Adrenal gland (tissue), 12 donors: ENCODE results near the gene CDV3. TPM values are rescaled to one million over a fixed set of nuclear protein-coding genes. Genes with fewer than 3 reads are reported as not detected.
"Not testable (repeated sequence)": the region's sequence is repeated elsewhere in the genome, so short reads cannot be mapped to it uniquely, and the experiment has no call there.

ENCODE experiments used
- DNase-seq, 7 donors: peaks; one replicate each; pipeline ENCODE4 v3.0.0-alpha.2; 2019 to 2020
- H3K27ac ChIP-seq, 5 donors: fragments of 200-600 bp; sonication (generic) in 4 of 5; 1 replicate in 3 of 5; 2 replicates in 2 of 5; pipeline versions ENCODE4 v1.5.1 to v1.8.0; 2016 to 2020; ENCODE audit warnings: mild to moderate bottlenecking in 1 of 5
- H3K27me3 ChIP-seq: fragments of 200-600 bp; 2 replicates; pipeline ENCODE4 v1.8.0; 2021
- H3K36me3 ChIP-seq, 2 donors: fragments of 200-600 bp; replicated peaks in 1 of 2; 1 replicate in 1 of 2; 2 replicates in 1 of 2; pipeline versions ENCODE4 v1.5.1 to v1.8.0; 2018 to 2022
- H3K4me1 ChIP-seq, 2 donors: fragments of 200-600 bp; replicated peaks in 1 of 2; 1 replicate in 1 of 2; 2 replicates in 1 of 2; pipeline versions ENCODE4 v1.5.1 to v1.8.0; 2018 to 2021
- H3K4me3 ChIP-seq, 4 donors: fragments of 200-600 bp; sonication (generic) in 3 of 4; one replicate each; pipeline ENCODE4 v1.5.1; 2016 to 2018
- H3K9me3 ChIP-seq, 3 donors: fragments of 200-600 bp; sonication (generic) in 1 of 3; replicated peaks in 1 of 3; 1 replicate in 2 of 3; 2 replicates in 1 of 3; pipeline versions ENCODE4 v1.5.1 to v1.8.0; 2016 to 2021
- CTCF ChIP-seq, 6 experiments: fragments of 450-650 bp in 4 of 6; fragments of 200-600 bp in 2 of 6; sonication (generic) in 1 of 6; IDR thresholded peaks; 1 replicate in 5 of 6; 2 replicates in 1 of 6; pipeline versions ENCODE4 v1.5.1 to v1.8.0; 2016 to 2021; ENCODE audit warnings: antibody characterized with exemption in 6 of 6, mild to moderate bottlenecking in 2 of 6, moderate library complexity in 1 of 6
- POLR2A ChIP-seq, 2 donors: fragments of 450-650 bp; IDR thresholded peaks; one replicate each; pipeline ENCODE4 v1.6.1; 2017; ENCODE audit warnings: antibody characterized with exemption in 2 of 2, mild to moderate bottlenecking in 2 of 2, moderate library complexity in 1 of 2
- whole genome bisulfite sequencing, 4 donors: extraction: QIAGEN DNeasy Blood & Tissue Kit in 2 of 4; methylation state at CpG; one replicate each; pipeline versions ENCODE4 v1.1.5 to v1.1.7; 2013 to 2017; 5-methylcytosine and 5-hydroxymethylcytosine counted together
- intact Hi-C, 2 donors: fragments of 100-400 bp; cut with DNase I; formaldehyde crosslinking; loops; one replicate each; pipeline versions ENCODE4 v1.14.1 to v1.15.0; 2022 to 2023
- polyA plus RNA-seq, 3 donors: library from polyadenylated mRNA; stranded (reverse); fragments of 200-250 nt in 2 of 3; fragments of 350-450 nt in 1 of 3; fragmentation: Illumina TruSeq in 1 of 3; extraction: RNeasy Lipid Tissue Mini Kit (QIAGEN cat#74804) in 1 of 3; gene quantifications; one replicate each; pipeline ENCODE4 v1.2.3, GENCODE V29; 2013 to 2014
- total RNA-seq, 9 donors: library from RNA; depleted of rRNA in 4 of 9; stranded (reverse); fragments of >200 nt in 4 of 9; fragments of 120-200 nt in 1 of 9; fragmentation: NEBNext Ultra II Directional in 1 of 9; extraction: Animal tissue kit (Norgen Biotek cat#: 25700) in 1 of 9; gene quantifications; one replicate each; pipeline versions ENCODE4 v1.1.0 to v1.2.4, GENCODE V29; 2013 to 2023
- donor health status: healthy with polysubstance abuse.
- donor health status: Bipolar disorder and iron deficiency.
- donor health status: DM: yes; HTN: yes; CAD: no.
- donor health status: DM: no; HTN: no; CAD: no.
- donor health status: DM: no; HTN: no; CAD: no.
- donor health status: DM: yes; HTN: yes; CAD: no.

CDV3 gene
- total and polyA plus RNA-seq, 12 donors, result 30.8 to 309 (median 124) TPM

GRCh38 chr3:133535971-133536881, 37.3 kb upstream of the CDV3 start:
- Histone ChIP-seq H3K27me3 (no peaks in the 10 kb centered on the region), H3K9me3 (no peaks in the 10 kb centered on the region), H3K36me3 (no peaks in the 10 kb centered on the region), H3K4me1 (peaks cover 16 to 17% of the 10 kb centered on the region in 2 donors), H3K4me3 (no peak overlapping the region), H3K27ac (peak overlapping the region in 4 of 5 donors; percentile 31 to 69 (median 60))
- DNase-seq, result peak; percentile 24 to 63 (median 46)
- intact Hi-C loops, result no loop called here
- 0 to 6% (median 0%) methylated on average over 1 of the region's 1 CpG; no CpG with 5 or more reads in 1 of the 4 donors for WGBS, 4 donors
- TF ChIP-seq CTCF (IDR thresholded peaks at IDR 0.05) (no peak), POLR2A (IDR thresholded peaks at IDR 0.05) (no peak)

DNA sequence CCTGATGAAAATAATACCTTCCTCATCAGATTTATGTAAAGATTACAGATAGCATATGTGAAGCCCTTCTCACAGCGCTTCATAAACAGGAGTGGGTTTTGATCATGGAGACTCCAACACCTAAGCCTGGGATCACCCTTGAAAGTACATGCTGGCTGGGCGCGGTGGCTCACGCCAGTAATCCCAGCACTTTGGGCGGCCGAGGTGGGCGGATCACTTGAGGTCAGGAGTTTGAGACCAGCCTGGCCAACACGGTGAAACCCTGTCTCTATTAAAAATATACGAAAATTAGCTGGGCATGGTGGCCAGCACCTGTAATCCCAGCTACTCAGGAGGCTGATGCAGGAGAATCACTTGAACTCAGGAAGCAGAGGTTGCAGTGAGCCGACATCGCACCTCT, 36.4 kb upstream of the CDV3 start:
- H3K4me1 ChIP-seq, result peaks cover 16 to 17% of the 10 kb centered on the region in 2 donors
- H3K27ac ChIP-seq, result peak overlapping the region in 1 of 5 donors; percentile 57
- H3K36me3 ChIP-seq, H3K4me3 ChIP-seq, H3K27me3 ChIP-seq, intact Hi-C loops, DNase-seq, H3K9me3 ChIP-seq: not testable (repeated sequence)
- WGBS, 4 donors, result 93 to 97% (median 95%) methylated on average over 10 to 11 of the region's 11 CpGs

DNA sequence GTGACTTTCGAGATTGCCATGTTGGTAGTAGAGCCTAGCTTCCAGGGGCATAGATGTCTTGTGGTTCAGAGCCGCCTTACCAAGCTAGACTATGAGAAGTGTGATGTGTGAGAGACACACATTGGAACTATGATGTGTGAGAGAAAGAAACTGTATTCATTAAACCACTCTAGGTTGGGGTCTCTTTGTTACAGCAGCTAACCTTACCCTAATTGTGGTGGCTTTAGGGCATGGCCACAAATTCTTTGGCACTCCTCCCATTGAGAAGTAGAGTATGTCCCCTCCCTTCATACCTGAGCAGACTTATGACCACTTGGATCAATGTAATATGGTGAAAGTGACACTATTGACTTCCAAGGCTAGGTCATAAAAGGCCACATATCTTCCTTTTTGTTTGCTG, 35.3 kb upstream of the CDV3 start:
- Histone ChIP-seq H3K9me3 (no peaks in the 10 kb centered on the region), H3K4me3 (no peak overlapping the region), H3K4me1 (peaks cover 16 to 17% of the 10 kb centered on the region in 2 donors), H3K27ac (no peak overlapping the region), H3K36me3 (no peaks in the 10 kb centered on the region), H3K27me3 (no peaks in the 10 kb centered on the region)
- TF ChIP-seq CTCF (IDR thresholded peaks at IDR 0.05) (no peak), POLR2A (IDR thresholded peaks at IDR 0.05) (no peak)
- 80 to 96% (median 96%) methylated on average over 2 of the region's 2 CpGs for WGBS, 4 donors
- no peak for DNase-seq
- intact Hi-C loops, result no loop called here

- TF ChIP-seq POLR2A (IDR thresholded peaks at IDR 0.05) (no peak), CTCF (IDR thresholded peaks at IDR 0.05) (no peak)
- Histone ChIP-seq H3K4me3 (no peak overlapping the region), H3K27me3 (no peaks in the 10 kb centered on the region), H3K9me3 (no peaks in the 10 kb centered on the region), H3K27ac (no peak overlapping the region), H3K36me3 (no peaks in the 10 kb centered on the region), H3K4me1 (peaks cover 8 to 14% of the 10 kb centered on the region in 2 donors)
- intact Hi-C loops, result no loop called here
- WGBS, 4 donors, result 15 to 78% (median 48%) methylated on average over 1 to 2 of the region's 2 CpGs
- peak; percentile 38 to 57 (median 42) for DNase-seq
Measured at GRCh38 chr3:133540896-133541674, 32.4 kb upstream of the CDV3 start.
